GM18499 (cell line): ENCODE results near the gene PADI4.
"Not testable (repeated sequence)": the region's sequence is repeated elsewhere in the genome, so short reads cannot be mapped to it uniquely, and the experiment has no call there.

Experiments
- ATAC-seq: cut with Tn5 transposase; IDR thresholded peaks from one replicate; pipeline ENCODE4 v1.9.1; 2021; ENCODE audit warnings: moderate number of reproducible peaks; ENCODE audit not compliant: insufficient read depth, unreplicated experiment

Gene PADI4

DNA sequence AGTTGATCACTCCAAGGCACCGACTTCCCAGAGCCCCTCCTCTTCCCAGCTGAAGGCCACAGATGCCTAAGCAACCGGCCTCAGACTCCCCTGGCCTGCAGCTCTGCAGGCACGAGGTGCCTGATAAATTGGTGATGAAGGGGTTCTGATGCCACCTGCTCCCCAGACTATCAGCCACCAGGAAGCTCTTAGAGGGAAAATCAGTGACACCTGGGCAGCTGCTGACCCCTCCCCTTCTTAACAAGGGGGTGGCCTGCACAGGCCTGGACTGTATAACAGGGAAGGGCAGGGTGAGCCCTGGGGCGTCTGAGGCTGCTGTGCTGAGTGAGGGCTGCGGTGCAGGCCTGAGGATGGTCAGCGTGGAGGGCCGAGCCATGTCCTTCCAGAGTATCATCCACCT, 63.9 kb downstream of the PADI4 start, which contains the start of gene PADI6:
Gene PADI6 (plus strand): TSS at position 301 of the 400 bp plus-strand sequence. CDS start 50 bp downstream, at position 351.
- no peak for ATAC-seq

DNA sequence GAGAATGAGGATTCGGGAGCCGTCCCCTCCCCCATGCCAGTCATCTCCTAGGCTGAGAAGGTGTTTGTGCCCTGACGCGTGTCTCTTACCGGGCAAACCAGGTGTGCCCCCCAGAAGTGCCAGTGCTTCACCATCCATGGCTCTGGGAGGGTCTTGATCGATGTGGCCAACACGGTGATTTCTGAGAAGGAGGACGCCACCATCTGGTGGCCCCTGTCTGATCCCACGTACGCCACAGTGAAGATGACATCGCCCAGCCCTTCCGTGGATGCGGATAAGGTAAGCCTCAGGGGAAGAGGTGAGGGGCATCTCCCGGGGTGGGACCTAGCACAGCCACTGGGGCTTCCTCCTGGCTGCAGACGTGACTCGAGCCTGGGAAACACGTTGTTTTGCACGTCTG, 65.0 kb downstream of the PADI4 start:
- no peak for ATAC-seq

DNA sequence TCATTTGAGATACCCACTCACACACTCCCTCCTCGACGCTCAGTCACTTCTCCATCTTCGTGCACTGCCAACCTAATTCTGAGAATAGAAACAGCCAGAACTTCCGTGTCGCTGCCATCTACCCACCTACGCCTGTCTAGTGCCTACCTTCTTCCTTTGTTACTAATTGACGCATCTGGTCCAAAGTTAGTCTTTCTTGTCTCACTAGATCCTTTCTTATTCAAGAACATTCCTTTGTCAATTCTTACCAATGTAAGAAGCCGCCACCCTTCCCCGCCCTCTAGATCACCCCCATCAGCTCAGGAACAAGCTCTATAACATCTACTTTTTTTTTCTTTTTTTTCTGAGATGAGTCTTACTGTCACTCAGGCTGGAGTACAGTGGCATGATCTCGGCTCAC, 67.7 kb downstream of the PADI4 start:
- ATAC-seq: no peak

DNA sequence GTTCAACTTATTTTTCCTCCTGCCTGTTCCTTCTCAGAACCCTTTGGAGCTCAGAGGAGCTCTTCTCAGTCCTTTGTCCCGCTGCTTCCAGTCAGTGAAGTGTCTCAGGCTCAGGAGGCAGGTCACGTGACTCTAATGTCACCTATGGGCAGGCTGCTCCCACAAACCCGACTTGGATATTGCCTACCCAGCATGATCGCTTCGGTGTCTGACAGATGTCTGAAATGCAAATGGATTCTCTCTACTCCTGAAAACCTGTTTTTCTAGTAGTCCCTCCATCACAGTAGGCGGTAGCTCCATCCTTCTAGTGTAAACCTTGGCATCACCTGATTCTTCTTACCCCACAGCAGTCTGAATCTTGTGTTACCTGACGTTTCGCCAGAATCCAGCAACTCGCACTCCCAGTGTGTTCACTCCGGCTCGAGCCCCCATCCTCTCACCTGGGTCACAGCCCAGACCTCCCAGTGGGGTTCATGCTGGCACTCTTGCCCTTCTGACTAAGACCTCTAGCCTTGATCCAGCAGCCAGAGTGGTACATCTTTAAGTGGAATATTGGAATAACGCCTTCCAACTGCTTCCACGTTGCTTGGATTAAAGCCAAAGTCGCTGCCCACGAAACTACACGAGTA, 69.4 kb downstream of the PADI4 start:
- ATAC-seq: no peak

DNA sequence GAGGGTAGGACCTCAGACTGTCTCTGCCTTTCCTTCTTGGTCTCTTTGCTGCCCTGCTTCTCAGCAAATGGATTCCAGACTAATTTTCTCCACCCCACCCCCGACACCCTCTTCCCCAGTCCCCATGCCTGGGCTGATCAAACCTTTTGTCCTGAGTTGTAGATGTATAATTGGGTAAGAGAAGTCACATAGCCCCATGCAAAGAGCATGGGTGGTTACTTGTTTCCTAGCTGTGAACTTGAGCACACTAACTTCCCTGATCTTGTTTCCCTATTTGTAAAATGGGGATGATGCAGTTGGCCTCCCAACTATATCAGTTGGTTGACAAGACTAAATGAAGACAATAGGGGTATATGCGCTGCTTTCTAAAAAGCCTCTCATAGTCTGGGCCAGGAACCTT, 73.2 kb downstream of the PADI4 start:
- ATAC-seq: no peak

DNA sequence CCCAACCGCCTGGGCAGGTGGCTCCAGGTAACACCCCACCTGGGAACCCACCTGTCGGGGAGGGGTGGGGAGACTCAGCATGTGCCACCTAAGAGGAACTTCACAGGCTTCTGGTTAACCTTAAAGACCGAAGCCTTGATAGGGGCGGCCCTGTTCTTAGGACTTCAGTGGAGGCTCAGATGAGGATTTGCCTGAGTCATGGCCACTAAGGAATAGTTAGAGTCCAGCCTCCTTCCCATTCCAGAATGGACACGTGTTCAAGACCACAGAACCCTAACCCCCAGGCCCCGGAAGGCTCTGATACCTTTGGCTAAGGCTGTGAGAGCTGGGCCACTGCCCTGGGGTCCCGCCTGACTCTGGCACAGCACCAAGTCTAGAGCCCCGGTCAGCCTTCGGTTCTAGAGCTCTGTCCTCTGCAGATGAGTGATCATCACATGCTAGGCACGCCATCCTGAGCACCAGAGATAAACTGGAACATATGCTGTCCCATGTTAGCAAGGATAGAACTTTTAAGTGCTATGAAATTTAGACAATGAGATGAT, 84.3 kb downstream of the PADI4 start:
- no peak for ATAC-seq

DNA sequence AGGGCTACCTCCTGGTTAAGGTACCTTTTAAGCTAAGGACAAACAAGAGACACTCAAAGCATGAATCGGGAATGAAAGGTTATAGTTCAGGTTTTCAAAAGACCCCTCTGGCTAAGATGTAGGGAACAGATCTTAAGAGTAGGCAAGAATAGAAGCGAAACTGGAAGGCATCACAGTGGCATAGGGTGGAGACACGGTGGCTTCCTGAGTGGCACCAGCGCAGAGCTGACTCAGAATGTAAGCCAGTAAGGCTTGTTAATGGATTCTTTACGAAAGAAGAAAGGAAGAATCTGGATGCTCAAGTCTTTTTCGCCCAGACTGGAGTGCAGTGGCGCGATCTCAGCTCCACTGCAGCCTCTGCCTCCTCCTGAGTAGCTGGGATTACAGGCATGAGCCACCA, 85.2 kb downstream of the PADI4 start:
- ATAC-seq: no peak

DNA sequence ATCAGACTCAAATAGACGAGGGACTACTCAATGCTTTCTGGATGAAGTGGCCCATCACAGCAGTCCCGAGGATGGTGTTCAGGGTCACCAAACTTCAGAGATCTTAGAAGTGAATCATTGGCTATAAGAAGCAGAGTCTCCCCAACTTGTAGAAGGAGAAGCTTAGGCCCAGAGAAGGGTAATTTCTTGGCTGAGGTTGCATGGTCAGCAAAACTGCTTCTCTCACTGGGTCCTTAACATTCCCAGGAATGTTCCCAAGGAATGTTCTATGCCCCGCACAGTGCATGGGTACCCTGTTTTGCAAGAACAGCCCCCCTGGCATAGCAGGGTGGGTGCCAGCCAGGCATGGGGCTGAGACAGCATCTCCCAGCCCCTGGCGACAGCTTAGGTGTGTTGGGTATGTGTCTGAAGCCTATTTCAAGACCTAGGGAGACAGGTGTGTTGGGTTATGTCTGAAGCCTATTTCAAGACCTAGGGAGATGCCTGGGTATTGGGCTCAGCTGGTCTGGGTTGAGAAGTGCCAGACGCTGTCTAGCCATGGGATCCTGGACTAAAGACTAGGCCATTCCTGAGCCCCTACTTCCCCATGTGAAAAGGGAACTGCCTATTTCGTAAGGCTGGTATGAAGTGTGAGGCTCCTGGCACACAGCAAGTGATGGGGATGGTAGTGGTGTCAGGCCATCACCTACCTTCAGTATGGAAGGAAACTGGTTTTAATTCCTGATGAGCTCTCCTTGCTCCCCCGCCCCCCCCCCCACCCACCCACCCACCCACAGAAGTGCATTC, 90.1 kb downstream of the PADI4 start:
- ATAC-seq: no peak

DNA sequence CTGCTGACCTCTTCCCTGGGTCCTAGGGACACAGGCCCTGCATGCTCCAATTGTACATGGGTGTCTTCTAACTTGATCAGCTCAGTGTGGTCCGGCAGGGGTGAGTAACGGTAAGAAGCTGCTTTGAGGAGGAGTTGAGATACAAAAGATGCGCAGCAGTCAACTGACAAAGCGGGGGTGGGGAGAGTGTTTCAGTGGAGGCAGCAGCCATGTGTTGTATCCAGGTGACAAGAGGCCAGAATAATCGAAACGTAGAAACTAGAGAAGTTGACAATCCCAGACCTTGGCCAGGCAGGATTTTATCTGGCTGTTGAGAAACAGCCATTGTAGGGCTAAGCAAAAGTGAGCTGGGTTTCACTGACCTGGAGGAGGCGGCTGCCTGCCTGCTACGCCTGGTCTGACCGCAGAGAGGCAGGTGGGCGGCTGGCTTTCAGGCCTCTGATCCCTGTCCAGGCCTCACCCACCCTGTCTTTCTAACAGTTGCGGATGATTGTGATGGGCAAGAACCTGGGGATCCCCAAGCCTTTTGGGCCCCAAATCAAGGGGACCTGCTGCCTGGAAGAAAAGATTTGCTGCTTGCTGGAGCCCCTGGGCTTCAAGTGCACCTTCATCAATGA, 92.8 kb downstream of the PADI4 start:
- no peak for ATAC-seq

DNA sequence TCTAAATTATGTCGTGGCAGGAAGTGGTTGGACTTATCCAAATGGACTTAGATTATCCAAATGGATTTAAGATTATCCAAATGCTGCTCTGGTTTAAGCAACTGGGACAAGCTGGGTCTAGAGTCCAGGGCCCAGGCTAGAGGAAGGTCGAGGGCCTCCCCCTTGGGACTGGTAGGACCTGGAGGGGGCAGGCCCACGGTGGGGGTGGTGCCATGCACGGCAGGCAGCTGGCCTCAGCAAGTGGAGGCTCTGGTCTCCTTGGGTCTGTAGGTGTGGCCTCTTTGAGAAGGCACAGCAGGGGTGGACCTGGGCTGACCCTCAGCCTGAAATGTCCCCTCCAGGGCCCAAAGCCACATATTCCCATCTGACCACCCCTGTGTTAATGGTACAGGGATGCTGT, 93.8 kb downstream of the PADI4 start:
- no peak for ATAC-seq

DNA sequence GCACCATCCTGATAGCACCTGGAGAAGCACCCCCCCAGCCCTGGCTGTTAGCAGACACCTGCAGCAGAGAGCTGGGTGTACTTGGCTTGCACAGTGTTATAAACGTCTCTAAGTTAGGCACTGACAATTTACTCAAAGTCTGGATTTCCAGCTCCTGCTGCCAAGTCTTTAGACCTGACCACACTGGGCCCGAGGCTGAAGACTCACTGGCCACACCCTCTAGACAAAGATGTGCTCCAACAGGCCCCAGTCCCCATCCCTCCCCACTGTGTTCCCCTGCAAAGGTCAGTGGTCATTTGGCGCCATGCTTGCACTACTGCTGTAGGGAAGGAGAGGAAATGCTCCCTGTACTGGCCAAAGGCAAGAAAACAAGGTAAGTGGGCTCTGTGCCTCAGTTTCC, 95.1 kb downstream of the PADI4 start:
- no peak for ATAC-seq

DNA sequence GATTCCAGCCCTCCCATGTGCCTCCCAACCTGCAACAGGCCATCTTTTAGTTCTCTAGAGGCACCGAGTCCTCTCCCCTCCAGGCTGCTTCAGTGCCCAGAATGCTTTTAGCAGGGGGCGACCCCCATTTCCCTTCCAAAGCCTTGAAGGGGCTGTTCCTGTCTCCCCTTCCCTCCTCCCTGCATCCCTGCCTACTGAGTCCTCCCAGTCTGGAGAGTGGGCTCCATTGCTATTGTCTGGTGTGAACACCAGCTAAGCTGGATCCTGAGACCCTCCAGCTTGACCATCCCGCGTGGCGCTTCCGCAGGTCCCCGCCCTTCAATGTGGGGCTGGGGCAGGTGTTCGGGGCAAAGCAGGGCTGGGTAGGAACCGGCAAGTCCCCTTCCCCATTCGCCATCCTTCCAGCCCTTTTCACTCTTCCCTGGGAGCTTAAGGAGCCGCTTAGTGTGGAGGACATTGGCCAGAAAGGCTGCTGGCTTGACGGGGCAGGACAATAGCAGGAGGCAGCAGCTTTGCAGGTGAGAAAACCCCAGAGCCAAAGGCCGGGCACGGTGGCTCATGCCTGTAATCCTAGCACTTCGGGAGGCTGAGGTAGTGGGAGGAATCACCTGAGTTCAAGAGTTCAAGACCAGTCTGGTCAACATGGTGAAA, 96.2 kb downstream of the PADI4 start:
- no peak for ATAC-seq

DNA sequence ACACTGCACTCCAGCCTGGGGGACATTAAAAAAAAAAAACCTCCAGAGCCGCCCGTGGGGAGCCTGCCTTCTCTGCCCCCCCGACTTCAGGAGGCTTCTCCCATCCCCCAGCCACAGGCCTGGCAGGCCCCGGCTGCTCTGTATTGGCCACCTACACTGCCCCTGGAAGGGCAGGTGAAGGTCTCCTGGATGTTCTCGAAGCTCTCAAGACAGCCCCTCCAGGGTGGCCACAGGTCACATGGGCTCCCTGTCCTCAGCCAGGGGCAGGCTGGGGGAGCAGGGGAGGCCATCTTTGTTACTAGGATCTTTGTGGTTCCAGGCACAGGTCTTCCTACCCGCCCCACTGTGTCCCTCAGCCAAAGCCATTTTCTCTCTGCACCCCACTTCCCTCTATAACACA, 96.8 kb downstream of the PADI4 start:
- ATAC-seq: no peak

DNA sequence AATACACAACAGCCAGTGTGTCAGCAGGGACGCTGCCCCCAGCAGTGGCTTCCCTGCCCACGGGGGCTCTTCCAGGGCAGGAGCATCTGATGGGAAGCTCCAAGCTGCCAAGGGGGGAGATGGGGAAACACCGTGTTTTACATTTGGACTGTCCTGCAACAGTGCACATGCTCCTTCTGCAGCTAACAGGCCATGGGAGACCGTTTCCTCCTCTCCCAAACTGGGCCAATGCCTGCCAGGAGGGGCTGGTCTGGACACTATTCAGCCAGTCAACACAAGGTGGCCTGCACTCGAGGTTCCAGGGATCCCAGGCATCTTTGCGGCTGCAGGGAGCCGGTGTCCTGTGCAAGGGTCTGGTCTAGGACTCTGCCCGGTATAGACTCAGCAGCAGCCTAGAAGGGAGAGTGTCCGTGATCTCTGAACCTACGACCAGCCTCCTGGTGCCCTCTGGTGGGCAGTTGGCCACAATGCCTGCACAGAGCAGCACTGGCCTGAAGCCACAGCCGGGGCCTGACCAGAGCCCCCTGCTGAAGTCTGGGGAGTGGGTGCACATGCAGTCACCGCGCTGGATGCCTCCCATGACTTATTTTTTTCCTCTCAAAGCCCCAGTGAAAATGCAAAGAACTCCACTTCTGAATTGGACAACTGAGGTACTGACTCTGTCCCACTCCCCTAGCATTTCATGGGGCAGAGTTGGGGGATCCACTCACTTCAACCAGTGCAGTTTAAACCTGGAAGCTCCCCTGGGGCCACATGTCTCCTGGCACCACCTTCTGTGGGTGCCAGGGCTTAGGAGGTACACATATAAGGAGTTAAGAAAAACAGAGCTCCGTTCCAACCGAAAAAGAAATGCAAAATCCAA, 98.1 kb downstream of the PADI4 start:
- ATAC-seq: no peak

DNA sequence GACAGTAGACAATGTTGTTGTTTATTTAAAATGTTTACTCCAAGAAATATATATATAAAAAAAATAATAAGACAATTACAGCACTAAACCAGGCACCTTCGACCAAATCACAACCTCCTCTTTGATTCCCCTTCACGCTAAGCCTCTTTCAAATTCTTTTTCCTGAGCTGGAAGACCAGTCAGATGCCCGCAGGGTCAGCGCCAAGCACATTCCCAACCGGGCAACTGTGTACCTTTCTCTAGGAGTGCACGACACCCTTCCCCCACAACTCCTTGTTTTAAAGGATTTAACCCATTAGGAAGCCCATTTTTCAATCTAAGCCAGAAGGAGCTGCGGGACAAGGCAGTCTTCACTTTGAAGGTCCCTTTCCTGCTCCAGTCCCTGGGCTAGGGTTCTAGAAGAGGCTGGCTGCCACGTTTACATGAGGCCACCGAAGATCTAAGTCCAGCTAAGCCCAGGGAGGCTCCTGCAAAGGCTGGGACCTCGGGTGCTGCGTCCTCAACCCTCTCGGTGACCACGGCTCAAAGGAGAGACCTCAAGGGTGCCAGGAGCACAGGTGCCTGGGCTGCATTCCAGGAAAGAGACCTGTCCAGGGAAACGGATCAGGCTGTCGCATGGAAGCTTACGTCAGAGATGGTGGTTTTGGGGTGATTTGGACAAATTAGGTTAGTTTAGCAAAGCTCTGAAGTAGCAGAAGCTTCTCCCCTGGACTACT, 98.9 kb downstream of the PADI4 start:
- ATAC-seq: not testable (repeated sequence)

DNA sequence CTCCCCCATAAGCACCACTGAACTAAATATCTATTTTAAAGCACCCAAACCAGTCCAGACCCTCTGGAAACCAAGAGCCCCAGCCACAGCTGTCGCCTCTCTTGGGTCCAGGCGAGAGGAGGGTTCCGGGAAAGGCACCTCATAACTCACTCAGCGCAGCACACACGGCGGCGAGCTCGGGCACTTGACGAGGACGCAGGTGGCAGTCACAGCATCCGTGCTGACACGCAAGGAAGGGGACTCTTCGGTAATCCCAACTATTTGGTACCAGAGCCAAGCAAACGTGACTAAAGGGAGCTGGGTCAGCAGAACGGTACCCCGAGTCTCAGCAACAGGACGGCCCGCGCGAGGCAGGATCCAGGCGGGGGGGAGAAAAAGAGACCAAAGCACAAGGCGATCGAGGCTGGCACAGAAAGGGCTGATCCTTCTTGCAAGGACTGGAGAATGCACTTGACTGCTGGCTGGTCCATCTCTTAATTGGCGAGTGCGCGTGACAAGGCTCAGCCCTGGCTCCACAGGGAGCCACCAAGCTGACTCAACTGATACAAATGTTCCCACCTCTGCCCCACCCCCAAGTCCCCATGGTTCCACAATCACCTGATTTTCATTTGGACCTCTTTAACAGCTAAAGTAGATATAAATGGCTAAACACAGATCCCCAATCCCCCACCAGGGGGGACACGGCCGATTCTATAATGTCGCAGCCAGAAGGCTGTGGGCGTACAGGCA, 100.0 kb downstream of the PADI4 start:
- ATAC-seq: not testable (repeated sequence)

DNA sequence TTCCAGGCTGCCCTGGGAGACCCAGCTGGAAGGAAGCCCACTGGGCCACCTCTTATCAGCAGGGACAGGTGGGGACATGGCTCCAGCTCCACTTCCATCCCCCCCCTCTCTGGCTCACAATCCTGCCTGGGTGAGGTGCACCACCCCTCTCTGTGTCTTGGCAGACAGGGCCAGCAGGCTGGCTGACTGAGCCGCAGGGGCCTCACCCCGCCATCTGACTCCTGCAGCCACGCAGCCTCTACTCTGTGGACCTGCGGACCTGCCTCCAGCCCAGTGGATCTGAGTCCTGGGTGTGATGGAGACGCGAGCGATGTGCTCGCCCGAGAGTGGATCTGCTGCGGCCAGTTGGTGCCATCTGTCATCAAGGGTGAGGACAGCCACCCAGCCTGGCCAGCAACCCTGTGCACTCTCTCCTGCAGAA, 101.4 kb downstream of the PADI4 start:
- no peak for ATAC-seq

DNA sequence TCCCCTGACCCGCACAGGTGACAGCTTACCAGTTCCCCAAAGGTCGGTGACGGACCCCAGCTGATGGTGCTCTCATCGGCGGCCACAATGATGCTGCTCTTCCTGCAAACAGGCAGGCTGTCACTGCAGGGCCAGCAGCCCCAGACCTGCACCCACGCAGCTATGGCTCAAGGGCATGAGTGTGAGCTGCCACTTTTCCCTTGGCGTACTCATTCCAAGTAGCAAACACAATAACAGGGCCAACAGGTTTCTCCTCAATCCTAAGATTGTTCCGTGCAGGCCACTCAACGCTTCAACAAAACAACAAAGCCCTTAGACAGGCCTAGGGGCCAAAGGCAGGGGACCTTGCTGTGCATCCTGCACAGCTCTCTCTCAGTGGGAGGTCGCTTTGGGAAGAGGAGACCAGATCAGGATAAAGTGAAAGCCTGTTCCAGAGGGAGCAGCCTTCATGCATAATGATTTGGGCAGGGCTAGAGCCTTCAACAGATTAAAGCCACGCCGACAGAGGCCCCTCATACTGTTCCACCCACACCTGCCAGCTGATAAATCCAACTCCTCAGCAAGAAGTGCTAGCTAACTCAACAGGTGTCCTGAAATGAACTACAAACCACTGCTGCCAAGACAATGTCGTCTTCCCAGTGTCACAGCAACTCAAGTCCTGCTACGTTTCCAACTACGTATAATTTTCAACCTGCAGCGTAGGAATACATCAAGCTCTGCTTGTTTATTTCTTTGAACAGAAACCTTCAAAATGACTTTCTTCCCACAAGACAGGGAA, 104.3 kb downstream of the PADI4 start:
- ATAC-seq: no peak
